ENCODE results near the gene CBR3.
"Not testable (repeated sequence)": the region's sequence is repeated elsewhere in the genome, so short reads cannot be mapped to it uniquely, and the experiment has no call there.

Gene CBR3

DNA sequence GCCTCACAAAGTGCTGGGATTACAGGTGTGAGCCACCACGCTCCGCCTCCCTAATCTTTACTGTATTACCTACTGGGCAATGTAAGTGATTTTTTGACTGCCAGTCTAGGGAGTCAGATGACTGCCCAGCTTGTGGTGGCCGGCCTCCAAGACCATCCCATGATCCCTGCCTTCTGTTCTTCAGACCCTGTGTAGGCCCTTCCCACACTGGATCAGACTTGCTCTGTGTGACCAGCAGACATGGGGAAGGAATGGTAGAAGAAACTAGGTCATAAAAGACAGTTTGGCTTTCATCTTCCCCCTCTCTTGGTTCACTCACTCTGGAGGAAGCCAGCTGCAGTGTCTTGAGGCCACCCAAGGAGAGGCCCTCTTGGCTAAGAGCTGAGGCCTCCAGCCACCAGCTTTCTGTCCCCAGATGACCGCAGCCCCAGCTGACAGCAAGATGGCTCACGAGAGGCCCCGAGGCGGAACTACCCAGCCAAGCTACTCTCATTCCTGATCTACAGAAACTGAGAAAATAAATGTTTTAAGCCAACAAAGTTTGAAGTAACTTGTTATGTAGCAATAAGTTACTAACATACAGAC lies 14.5 kb upstream of the CBR3 start:
- no peak for DNase-seq

DNA sequence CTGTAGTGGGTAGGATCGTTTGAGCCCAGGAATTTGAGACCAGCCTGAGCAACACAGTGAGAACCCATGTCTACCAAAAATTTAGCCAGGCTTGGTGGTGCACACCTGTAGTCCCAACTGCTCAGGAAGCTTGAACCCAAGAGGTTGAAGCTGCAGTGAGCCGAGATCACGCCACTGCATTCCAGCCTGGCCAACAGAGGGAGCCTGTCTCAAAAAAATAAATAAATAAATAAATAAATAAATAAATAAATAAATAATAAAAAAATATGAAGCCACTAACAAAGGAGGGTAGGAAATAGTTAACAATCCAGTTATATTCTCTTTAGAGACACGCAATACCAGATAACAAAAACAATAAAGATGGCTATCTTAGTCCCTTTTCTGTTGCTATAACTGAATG lies 11.9 kb upstream of the CBR3 start:
- no peak for DNase-seq

DNA sequence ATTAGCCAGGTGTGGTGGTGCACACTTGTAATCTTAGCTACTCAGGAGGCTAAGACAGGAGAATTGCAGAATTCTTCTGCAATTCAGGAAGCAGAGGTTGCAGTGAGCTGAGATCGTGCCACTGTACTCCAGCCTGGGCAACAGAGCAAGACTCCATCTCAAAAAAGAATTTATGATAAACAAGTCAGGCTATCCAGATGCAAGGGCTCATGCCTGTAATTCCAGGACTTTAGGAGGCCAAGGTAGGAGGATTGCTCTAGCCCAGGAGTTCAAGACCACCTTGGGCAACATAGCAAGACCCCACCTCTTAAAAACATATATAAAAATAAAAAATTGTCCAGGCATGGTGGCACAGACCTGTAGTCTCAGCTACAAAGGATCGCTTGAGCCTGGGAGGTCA lies 10.5 kb upstream of the CBR3 start:
- no peak for DNase-seq

DNA sequence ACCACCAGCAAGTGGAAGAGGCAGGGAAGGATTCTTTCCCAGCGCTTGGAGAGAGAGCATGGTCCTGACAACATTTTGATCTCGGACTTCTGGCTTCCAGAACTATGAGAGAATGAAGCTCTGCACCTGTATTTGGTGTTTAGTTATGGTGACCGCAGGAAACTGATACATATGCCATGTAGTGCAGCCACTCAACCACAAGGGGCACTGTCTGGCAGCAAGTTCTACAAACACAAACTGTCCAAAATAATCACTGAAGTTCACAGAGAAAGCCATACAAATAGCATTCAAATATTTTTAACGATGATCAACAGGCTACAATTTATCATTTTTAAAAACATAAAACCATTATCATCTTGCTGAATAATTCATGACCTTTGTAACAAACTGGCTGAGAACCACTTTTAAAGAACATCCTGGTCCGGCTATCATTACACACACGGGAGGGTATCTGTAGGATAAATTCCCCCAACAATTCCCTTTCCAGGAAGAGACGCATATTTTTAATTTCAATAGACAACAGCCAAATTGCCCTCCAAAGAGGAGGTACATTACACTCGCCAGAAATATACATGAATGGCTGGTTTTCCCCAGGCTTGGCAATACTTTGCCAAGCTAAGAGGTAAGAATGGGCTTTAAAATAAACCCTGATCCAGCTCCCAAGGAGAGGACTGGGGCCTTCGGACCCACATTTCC lies 9.2 kb upstream of the CBR3 start:
- DNase-seq: peak; percentile 28

DNA sequence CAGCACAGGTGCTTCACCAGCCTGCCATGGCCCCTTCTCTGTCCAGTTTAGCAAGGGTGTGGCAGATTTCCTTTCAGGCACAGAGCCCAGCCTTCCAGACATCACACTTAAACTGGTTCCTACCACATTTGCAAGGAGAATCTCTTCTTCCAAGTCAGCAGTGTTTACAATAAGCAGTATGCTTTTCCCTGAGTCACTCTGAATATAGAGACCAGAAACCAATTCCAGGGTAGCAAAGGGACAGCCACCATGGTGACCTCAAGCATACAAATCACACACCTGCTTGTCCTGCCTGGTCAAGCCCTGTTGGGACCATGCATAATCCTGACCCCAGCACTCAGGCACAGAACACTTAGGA lies 8.7 kb upstream of the CBR3 start:
- no peak for DNase-seq

DNA sequence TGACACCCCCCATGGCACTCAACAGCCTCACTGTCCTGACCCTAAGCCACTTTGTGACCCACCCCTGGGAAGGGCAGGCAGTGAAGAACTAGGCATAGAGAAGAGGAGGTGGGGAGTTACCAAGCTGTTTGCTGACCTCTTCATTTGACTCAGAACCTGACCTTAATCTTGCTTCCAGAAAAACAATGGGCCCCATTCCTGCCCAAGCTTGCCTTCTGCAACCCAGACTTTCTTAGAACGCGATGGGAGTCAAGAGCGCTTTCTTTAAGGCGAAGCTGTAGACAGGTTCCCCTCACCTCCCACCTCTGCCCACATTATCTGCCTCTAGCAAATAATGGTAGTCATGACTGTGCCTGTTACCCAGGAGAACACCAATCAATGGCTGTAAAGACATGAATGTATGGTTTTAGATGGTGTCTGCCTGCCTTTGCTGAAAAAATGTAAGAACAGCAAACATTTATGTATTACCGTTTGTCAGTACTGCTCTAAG lies 8.2 kb upstream of the CBR3 start:
- DNase-seq: no peak

DNA sequence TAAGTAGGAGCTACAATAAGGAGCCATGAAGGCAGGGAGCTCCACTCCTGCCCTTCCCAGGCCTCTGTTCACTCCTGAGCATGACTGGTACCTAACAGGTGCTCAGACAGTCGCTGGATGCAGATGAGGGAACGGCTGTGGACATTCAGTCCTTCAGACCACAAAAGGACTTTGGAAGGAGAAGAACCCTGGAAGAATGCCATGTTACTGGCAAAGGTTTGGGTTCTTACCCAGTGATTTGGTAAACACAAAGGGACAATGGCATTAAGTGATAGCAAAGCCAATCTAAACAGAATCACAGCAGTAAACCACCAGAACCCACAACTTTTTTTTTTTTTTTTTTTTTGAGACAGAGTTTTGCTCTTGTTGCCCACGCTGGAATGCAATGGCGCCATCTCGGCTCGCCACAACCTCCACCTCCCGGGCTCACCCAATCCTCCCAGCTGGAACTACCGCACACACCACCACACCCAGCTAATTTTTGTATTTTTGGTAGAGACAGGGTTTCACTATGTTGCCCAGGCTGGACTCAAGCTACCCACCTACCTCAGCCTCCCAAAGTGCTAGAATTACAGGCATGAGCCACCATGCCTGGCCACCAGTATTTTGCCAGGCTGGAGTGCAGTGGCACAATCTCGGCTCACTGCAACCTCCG lies 7.5 kb upstream of the CBR3 start:
- DNase-seq: no peak

DNA sequence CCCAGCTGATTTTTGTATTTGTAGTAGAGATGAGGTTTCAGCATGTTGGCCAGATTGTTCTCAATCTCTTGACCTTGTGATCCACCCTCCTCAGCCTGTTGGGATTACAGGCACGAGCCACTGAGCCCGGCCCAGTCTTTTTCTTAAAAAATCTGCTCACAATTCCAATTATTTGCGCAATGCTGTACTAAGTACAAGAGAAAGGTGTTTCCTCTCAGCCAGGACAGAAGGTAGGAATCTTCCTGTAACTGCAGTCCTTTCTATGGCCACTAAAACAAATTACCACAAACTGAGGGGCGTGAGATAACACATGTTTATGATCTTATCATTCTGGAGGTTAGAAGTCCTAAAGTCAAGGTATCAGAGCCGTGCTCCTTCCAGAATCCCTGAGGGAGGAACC lies 6.9 kb upstream of the CBR3 start:
- no peak for DNase-seq

DNA sequence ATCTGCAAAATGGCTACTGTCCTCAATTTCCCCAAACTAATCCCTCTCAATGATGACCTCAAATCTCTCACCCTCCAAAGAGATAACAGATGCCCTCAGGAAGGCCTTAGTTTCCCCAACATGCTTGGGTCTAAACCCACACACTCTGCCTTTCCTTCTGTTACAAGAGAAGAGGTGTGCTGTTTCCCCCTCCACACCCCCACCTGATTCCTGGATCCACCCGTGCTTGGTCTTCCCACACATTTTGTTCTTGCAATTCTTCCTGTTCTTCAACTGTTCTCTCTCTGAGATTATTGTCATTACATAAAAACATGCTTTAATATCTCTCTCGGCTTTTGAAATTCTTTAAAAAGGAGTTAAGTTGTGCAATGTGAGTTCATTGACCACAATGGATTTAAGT lies 5.7 kb upstream of the CBR3 start:
- no peak for DNase-seq

DNA sequence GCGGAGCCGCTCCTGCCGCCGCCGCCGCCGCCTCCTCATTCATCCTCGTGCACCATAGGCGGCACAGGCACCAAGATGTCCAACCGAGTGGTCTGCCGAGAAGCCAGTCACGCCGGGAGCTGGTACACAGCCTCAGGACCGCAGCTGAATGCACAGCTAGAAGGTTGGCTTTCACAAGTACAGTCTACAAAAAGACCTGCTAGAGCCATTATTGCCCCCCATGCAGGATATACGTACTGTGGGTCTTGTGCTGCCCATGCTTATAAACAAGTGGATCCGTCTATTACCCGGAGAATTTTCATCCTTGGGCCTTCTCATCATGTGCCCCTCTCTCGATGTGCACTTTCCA lies 4.5 kb upstream of the CBR3 start:
- DNase-seq: not testable (repeated sequence)

DNA sequence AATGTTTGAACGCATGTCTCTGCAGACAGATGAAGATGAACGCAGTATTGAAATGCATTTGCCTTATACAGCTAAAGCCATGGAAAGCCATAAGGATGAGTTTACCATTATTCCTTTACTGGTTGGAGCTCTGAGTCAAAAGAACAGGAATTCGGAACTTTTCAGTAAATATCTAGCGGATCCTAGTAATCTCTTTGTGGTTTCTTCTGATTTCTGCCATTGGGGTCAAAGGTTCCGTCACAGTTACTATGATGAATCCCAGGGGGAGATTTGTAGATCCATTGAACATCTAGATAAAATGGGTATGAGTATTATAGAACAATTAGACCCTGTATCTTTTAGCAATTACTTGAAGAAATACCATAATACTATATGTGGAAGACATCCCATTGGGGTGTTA lies 4.0 kb upstream of the CBR3 start:
- DNase-seq: not testable (repeated sequence)

DNA sequence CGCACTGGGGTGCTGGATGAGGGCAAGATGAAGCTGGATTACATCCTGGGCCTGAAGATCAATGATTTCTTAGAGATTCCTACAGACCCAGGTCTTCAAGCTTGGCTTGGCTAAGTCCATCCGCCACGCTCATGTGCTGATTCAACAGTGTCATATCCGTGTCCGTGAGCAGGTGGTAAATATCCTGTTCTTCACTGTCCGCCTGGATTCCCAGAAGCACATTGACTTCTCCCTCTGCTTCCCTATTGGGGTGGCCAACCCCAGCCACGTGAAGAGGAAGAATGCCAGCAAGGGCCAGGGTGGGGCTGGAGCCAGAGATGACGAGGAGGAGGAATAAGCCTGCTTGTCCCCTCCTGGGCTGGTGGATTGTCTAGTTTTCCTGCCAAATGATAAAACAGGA lies 2.2 kb upstream of the CBR3 start:
- DNase-seq: no peak

DNA sequence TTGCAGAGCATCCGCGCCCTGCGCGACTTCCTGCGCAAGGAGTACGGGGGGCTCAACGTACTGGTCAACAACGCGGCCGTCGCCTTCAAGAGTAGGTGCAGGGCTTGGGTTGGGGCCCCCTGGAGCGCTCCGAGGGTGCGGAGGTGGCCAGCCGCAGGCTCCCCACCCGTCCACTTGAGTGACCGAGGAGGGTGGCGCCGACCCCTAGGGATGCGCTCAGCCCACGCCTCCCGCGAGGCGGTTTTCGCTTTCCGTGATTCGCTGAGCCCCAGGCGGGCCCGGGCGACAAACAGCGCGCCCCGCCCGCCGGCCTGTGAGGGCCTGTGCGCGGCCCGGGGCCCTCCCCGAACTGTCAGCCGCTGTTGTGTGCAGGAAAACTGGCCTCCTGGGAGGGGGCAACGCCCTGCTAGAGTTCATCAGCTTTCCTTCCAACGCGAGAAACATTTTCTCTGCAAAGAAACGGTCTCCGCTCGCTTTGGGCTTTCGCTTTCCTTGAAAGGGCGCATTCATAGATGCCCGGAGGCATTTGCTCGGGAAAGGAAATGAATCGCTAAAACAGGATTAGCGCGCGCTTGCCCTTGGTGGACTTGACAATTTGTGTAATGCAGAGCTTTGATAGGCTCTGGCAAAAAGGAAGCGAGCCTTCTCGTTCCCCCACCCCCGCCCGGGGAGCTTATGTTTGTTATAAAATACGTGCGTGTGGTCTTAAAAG lies 668 bp downstream of the CBR3 start:
- DNase-seq: peak; percentile 84

DNA sequence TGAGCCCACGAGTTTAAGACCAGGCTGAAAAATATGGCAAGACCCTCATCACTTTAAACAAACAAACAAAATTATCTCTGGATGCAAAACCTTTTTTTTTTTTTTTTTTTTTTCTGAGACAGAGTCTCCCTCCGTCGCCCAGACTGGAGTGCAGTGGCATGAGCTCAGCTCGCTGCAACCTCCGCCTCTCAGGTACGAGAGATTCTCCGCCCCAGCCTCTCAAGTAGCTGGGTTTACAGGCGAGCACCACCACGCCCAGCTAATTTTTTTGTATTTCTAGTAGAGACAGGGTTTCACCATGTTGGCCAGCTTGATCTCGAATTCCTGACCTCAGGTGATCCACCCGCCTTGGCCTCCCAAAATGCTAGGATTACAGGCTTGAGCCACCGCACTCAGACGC lies 4.9 kb downstream of the CBR3 start:
- DNase-seq: not testable (repeated sequence)

DNA sequence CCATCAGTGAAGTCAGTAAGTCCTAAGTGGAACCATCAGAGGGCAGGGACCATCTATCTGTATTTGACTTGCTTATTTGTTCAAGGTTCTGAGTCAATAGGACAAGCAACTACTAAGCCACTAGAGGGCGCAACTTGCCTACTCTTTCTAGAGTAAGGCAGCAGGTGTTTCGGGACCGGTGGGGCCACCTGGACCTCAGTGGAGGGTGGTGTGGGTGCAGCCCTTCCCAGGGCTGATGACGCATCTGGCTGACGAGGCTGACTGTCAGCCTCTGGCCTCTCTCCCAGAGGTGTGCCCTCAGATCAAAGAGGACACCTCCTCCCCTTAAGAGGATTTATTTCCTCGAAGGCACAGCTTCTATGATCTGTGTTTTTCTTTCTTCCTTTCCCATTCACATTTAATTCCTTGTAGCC lies 6.6 kb downstream of the CBR3 start:
- peak; percentile 78 for DNase-seq

DNA sequence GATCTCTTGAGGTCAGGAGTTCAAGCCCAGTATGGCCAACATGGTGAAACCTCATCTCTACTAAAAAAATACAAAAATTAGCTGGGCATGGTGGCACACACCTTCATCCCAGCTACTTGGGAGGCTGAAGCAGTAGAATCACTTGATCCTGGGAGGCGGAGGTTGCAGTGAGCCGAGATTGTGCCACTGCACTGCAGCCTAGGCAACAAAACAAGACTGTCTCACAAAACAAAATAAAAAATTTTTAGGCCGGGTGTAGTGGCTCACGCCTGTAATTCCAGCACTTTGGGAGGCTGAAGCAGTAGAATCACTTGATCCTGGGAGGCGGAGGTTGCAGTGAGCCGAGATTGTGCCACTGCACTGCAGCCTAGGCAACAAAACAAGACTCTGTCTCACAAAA lies 9.4 kb downstream of the CBR3 start:
- not testable (repeated sequence) for DNase-seq

DNA sequence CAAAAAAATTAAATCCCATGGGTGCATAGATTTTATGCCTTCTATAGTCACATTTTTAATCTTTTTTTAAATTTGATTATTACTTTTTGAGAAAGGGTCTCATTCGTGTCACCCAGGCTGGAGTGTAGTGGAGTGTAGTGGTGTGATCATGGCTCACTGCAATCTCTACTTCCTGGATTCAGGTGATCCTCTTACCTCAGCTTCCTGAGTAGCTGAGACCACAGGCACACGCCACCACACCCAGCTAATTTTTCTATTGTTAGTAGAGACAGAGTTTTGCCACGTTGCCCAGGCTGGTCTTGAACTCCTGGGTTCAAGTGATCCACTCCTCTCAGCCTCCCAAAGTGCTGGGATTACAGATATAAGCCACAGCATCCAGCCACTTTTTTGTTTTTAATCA lies 10.4 kb downstream of the CBR3 start:
- no peak for DNase-seq

DNA sequence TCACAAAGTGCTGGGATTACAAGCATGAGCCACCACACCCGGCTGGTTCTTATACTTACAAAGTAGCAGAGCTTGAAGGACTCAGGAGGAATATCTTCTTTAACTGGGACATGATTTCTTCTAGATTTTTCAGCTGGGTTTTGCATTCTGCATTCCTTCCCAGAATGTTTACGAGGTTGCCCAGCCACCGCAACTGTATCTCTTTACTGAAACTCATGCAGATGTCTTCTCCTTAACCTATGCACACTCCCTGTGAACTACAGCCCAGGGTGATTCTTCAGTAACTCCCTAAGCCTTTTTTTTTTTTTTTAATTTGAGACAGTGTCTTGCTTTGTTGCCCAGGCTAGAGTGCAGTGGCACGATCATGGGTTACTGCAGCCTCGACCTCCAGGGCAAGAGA lies 13.0 kb downstream of the CBR3 start:
- DNase-seq: no peak

DNA sequence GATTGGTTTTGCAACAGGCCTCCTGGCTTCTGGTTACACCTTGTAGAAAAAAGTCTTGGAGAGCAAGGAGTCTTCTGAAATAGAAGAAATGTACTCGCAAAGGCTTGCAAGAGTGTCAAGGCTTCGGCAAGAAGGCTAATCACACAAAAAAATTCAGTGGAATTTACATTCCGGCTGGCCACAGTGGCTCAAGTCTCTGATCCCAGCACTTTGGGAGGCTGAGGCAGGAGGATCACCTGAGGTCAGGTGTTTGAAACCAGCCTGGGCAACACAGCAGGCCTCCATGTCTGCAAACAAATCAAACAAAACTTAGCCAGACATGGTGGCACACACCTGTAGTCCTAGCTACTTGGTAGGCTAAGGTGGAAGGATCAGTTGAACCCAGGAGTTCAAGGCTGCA lies 14.0 kb downstream of the CBR3 start:
- DNase-seq: no peak

DNA sequence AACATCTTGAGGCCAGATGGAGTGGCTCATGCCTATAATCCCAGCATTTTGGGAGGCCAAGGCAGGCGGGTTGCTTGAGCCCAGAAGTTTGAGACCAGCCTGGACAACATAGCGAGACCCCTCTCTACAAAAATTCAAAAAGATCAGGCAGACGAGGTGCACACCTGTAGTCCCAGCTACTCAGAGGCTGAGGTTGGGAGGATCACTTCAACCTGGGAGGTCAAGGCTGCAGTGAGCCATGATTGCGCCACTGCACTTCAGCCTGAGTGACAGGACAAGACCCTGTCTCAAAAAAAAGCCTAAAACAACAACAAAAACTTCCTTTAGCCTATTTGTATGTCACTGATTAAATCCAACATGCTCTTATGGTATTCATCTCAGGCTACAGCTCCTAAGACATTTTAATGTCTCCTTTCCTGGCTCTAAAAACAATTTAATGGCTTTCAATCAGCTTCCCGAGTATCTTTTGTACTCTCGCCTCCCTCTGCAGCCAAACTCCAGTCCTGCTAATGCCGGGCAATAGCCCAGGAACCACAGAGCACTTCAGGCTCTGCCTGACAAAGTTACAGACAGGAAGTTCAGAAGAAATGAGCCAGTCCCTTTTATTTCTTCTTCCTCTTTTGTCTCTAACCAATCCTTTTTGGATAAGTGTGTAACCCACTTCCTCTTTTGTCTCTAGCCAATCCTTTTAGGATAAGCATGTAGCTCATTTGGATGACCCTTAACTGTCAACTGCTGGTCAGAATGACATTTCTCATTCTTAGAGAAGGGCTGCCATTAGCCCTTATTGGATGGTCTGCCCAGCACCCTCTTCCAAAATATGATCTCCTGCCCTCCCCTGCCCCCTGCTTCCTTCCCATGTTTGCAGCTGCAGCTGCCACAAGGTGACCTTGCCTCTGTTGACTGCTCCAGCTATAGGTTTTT lies 15.2 kb downstream of the CBR3 start:
- peak; percentile 45 for DNase-seq

DNA sequence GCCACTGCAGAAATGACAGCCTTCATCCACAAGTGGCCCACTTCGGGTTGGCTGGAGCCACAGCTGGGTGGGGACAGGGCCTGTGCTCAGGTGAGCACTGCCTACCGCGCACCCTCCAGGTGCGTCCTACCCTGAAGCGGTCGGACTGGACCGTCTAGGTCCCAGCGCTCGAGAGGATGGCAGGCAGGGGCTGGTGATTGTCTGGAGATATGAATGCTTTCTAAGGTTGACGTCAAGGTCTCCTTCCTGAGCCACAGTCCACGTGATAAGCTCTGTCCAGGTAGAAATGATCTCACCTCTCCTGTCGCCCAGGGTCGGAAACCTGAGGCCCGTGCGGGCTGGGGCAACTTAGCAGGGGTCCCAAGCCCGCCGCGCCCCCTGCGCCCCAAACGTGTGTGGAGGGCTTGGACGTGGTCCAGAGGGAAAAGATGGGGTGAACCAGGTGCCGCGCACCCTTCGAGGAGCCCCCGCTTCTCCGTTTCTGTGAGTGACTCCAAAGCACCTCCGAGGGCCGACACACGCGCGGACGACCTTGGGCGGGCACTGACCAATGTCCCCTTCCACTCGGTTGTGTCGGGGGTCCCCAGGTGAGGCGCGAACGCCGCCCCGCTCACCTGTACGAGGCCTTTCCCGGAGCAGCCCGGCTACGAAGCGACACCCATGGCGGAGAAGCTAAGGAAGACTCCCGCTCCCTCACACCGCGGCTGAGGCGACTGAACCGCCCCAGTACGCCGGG lies 20.9 kb downstream of the CBR3 start:
- no peak for DNase-seq

DNA sequence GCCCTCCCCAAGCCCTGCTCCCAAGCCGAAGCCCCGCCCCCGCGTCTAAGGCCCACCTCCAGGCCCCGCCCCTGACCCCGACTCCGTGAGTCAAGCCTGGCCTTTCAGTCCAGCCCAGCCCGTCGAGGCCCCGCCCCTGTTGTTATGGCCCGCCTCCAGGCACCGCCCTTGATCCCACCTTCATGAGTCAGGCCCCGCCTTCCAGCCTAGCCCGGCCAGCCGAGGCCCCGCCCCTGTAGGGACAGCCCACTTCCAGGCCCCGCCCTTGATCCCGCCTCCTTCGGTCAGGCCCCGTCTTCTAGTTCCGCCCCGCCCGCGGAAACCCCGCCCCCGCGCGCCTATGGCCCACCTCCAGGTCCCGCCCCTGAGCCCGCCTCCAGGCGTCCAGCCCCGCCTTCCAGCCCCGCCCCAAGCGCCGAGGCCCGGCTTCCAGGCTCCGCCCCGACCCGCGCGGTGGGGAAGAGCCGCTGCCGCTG lies 21.5 kb downstream of the CBR3 start:
- DNase-seq: peak; percentile 98

Measured in fibroblast of skin of right quadriceps (primary cell).